K562 (cell line): ENCODE results near the gene OR11A1. TPM values are rescaled to one million over a fixed set of nuclear protein-coding genes. Genes with fewer than 3 reads are reported as not detected.

Experiments
- ATAC-seq: fragments of 200-7000 bp; cut with Tn5 transposase; 3 replicates; pipeline ENCODE4 v1.9.1; 2020; ENCODE audit warnings: moderate library complexity
- BruUV-seq: library from RNA; stranded (reverse); fragments of 400-500 nt; replicated peaks from 2 replicates; lab custom pipeline; 2021; lab: Mats Ljungman, UMichigan
- CTCF ChIA-PET: fragments of 300-600 bp; formaldehyde crosslinking; extraction: SDS; loops from one replicate; lab custom pipeline; 2021; ENCODE audit warnings: low intra/inter-chr PET ratio; lab: Yijun Ruan, JAX
- POLR2A ChIA-PET: fragments of 300-600, 350-650 bp; sonication (Branson Sonifier 250); formaldehyde crosslinking; extraction: SDS; loops from one replicate; lab custom pipeline; 2021; ENCODE audit warnings: antibody characterized with exemption, inconsistent platforms; lab: Yijun Ruan, JAX
- DNase-seq, 4 experiments: peaks; one replicate each; pipeline versions ENCODE4 v3.0.0 to v3.0.0-alpha.2; 2011 to 2018; ENCODE audit warnings: low spot score in 3 of 4, mixed read lengths in 3 of 4; ENCODE audit errors: extremely low read depth in 1 of 4
- FAIRE-seq: peaks from 2 replicates; lab custom pipeline; 2011; peaks lifted over from hg19 to GRCh38; lab: Jason Lieb, UNC
- H2AFZ ChIP-seq: 2 replicates; pipeline ENCODE4 v1.6.0; 2011; ENCODE audit warnings: low read depth, low read length, control low read depth, inconsistent platforms
- H3K27ac ChIP-seq: fragments of 200-600 bp; 3 replicates; pipeline ENCODE4 v1.8.0; 2011; ENCODE audit warnings: low read depth, mild to moderate bottlenecking, control low read depth, inconsistent platforms, low read length, moderate library complexity, mixed read lengths; ENCODE audit errors: extremely low read depth
- H3K27me3 ChIP-seq, 2 experiments: fragments of 300-600 bp in 1 of 2; 2 replicates in 1 of 2; 3 replicates in 1 of 2; pipeline versions ENCODE4 v1.6.0 to v1.8.0; 2011; ENCODE audit warnings: inconsistent platforms in 2 of 2, low read length in 2 of 2, mild to moderate bottlenecking in 1 of 2, mixed read lengths in 1 of 2, moderate library complexity in 1 of 2; ENCODE audit not compliant: control insufficient read depth in 2 of 2, insufficient read depth in 2 of 2
- H3K36me3 ChIP-seq: fragments of 300-600 bp; 3 replicates; pipeline ENCODE4 v1.8.0; 2011; ENCODE audit warnings: mild to moderate bottlenecking, low read length, inconsistent platforms; ENCODE audit not compliant: control insufficient read depth, insufficient read depth
- H3K4me1 ChIP-seq, 2 experiments: fragments of 200-600 bp in 1 of 2; replicated peaks in 1 of 2; 2 replicates in 1 of 2; 3 replicates in 1 of 2; pipeline versions ENCODE4 v1.5.1 to v1.8.0; 2011; ENCODE audit warnings: inconsistent platforms in 2 of 2, low read length in 2 of 2, mild to moderate bottlenecking in 1 of 2, mixed read lengths in 1 of 2, moderate library complexity in 1 of 2; ENCODE audit not compliant: control insufficient read depth in 2 of 2, insufficient read depth in 2 of 2
- H3K4me2 ChIP-seq: 2 replicates; pipeline ENCODE4 v1.6.1; 2011; ENCODE audit warnings: low read length, control low read depth, inconsistent platforms, mixed read lengths; ENCODE audit not compliant: insufficient read depth
- H3K4me3 ChIP-seq: fragments of 200-600 bp; sonication (generic), shearing (Covaris generic); 2 replicates; pipeline ENCODE4 v1.5.1; 2016; ENCODE audit warnings: control low read depth, inconsistent platforms
- H3K79me2 ChIP-seq: fragments of 200-600 bp; 3 replicates; pipeline ENCODE4 v1.8.0; 2011; ENCODE audit warnings: low read length, inconsistent platforms; ENCODE audit not compliant: control insufficient read depth, insufficient read depth
- H3K9ac ChIP-seq, 2 experiments: 2 replicates each; pipeline versions ENCODE4 v1.6.0 to v1.6.1; 2011; ENCODE audit warnings: low read depth in 2 of 2, low read length in 2 of 2, control low read depth in 1 of 2, inconsistent platforms in 1 of 2, mild to moderate bottlenecking in 1 of 2, mixed read lengths in 1 of 2; ENCODE audit not compliant: insufficient read depth in 1 of 2
- H3K9me1 ChIP-seq: one replicate; pipeline ENCODE4 v1.6.0; 2011; ENCODE audit warnings: inconsistent platforms, mild to moderate bottlenecking, low read length, moderate library complexity; ENCODE audit not compliant: control insufficient read depth, insufficient read depth
- H3K9me3 ChIP-seq: replicated peaks from 2 replicates; pipeline ENCODE4 v1.5.1; 2011; ENCODE audit warnings: low read depth, low read length, inconsistent platforms; ENCODE audit not compliant: control insufficient read depth, insufficient read depth
- H4K20me1 ChIP-seq: replicated peaks from 2 replicates; pipeline ENCODE4 v1.6.1; 2011; ENCODE audit warnings: low read length, inconsistent platforms, mixed read lengths; ENCODE audit not compliant: control insufficient read depth, insufficient read depth
- CEBPG ChIP-seq, 3 experiments: fragments of 200-800 bp in 1 of 3; sonication (Bioruptor generic) in 1 of 3; sonication (generic) in 1 of 3; formaldehyde crosslinking in 1 of 3; IDR thresholded peaks in 2 of 3; conservative IDR thresholded peaks in 1 of 3; 2 replicates each; pipeline versions ENCODE4 v1.6.1 to v1.8.0; 2016 to 2022; ENCODE audit warnings: missing compliant biosample characterization in 2 of 3, missing genetic modification characterization in 2 of 3, mild to moderate bottlenecking in 1 of 3, missing genetic modification reagents in 1 of 3
- CHD2 ChIP-seq: IDR thresholded peaks from 2 replicates; pipeline ENCODE4 v1.6.1; 2011; ENCODE audit warnings: low read depth, low read length
- SMAD4 ChIP-seq: fragments of 250-450 bp; sonication (Bioruptor Pico); conservative IDR thresholded peaks from 2 replicates; pipeline ENCODE4 v1.8.0; 2021; ENCODE audit warnings: inconsistent platforms, mild to moderate bottlenecking, moderate library complexity
- ZNF316 ChIP-seq: fragments of 450-650 bp; IDR thresholded peaks from 2 replicates; pipeline ENCODE4 v1.6.1; 2016
- WGBS: fragments of 100-300 bp; shearing (Covaris generic); methylation state at CpG from one replicate; pipeline ENCODE4 v1.1.6; 2016; ENCODE audit warnings: low coverage, mixed read lengths; ENCODE audit not compliant: insufficient coverage; ENCODE audit errors: missing lambda C conversion rate; 5-methylcytosine and 5-hydroxymethylcytosine counted together
- in situ Hi-C: fragments of 300-500 bp; cut with MboI; formaldehyde crosslinking; loops from 4 replicates; pipeline ENCODE4 v1.15.0; 2018; ENCODE audit warnings: inconsistent platforms, mixed read lengths
- intact Hi-C: fragments of 100-400 bp; cut with micrococcal nuclease; formaldehyde crosslinking; loops from 2 replicates; pipeline ENCODE4 v1.14.2; 2022
- polyA plus RNA-seq, 8 experiments: library from polyadenylated mRNA; depleted of rRNA in 4 of 8; stranded (reverse) in 5 of 8; unstranded in 3 of 8; fragments of >200 nt; fragmentation: Nextera tagmentation in 2 of 8; fragmentation: Illumina TruSeq in 1 of 8; extraction: Ambion mirVana in 2 of 8; extraction: Trizol in 1 of 8; gene quantifications; 2 replicates each; pipeline versions ENCODE4 v1.2.1 to v1.2.3, GENCODE V29; 2011 to 2014; ENCODE audit warnings: inconsistent platforms in 1 of 8, missing spikeins in 1 of 8
- total RNA-seq, 7 experiments: library from RNA; depleted of rRNA in 6 of 7; stranded (reverse); fragments of >200 nt in 6 of 7; fragmentation: Illumina TruSeq in 2 of 7; extraction: Trizol in 2 of 7; gene quantifications; 2 replicates each; pipeline versions ENCODE4 v1.2.1 to v1.2.3, GENCODE V29; 2011 to 2021; ENCODE audit warnings: low replicate concordance in 1 of 7
- TF ChIP-seq, protein P1 (sequence below), 2 experiments: fragments of 450-650 bp; conservative IDR thresholded peaks; 2 replicates each; pipeline ENCODE4 v1.6.1; 2017; ENCODE audit warnings: mild to moderate bottlenecking in 2 of 2, moderate library complexity in 2 of 2
- TF ChIP-seq, protein P2 (sequence below): fragments of 450-650 bp; IDR thresholded peaks from one replicate; pipeline ENCODE4 v1.6.1; 2018; ENCODE audit warnings: mild to moderate bottlenecking, moderate library complexity; ENCODE audit not compliant: partially characterized antibody
- TF ChIP-seq, protein P3 (sequence below): sonication (generic); IDR thresholded peaks from 2 replicates; pipeline ENCODE4 v1.6.1; 2016

Gene OR11A1
- total and polyA plus RNA-seq, 9 of the 15 experiments (the other 6 are each of a cell fraction or from before 2014, with no cell fraction given) = not detected

DNA sequence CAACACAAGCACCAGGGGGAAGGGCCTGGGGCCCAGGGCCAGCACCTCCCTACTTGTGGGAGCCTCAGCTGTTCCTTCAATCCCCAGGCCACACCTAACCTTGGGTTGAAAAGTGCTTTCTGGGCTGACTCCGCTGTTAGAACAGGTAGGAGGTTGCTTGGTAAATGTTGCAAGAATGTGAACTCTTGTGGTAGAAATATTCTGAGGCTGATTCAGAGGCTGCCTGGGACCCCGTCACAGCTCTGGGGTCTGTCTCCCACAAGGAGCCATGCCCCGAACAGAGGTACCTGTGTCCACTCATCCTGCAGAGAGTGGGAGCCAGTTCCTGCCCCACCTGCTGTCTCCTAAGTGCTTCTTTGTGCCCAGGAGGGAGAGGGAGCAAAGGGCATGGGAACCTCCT is 45.3 kb upstream of the OR11A1 start (continued):
- TF ChIP-seq ZNF316 (no peak), SMAD4 (no peak), CHD2 (no peak)
- TF ChIP-seq, protein P1, sequence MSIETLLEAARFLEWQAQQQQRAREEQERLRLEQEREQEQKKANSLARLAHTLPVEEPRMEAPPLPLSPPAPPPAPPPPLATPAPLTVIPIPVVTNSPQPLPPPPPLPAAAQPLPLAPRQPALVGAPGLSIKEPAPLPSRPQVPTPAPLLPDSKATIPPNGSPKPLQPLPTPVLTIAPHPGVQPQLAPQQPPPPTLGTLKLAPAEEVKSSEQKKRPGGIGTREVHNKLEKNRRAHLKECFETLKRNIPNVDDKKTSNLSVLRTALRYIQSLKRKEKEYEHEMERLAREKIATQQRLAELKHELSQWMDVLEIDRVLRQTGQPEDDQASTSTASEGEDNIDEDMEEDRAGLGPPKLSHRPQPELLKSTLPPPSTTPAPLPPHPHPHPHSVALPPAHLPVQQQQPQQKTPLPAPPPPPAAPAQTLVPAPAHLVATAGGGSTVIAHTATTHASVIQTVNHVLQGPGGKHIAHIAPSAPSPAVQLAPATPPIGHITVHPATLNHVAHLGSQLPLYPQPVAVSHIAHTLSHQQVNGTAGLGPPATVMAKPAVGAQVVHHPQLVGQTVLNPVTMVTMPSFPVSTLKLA (conservative IDR thresholded peaks at IDR 0.05) = no peak

DNA sequence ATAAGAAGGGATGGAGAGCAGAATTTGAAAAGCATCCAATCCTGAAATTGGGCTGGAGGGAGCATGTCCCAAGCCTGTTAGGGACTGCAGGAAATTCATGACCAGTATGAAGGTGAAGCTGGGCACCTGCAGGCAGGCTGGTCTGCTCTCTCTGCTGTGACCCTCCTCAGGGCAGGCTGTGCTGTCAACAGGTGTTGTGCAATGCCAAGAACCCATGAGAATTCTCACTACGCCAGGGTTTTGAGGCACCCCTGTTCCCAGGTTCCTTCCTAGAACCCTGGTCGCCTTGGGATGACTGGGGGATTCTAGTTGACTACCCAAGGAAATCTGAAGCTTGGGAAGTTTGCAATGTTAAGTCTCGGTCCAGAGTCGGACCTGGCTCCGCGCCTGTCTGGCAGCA is 44.2 kb upstream of the OR11A1 start:
- Histone ChIP-seq H3K79me2 (no peaks in the 10 kb centered on the region), H3K9me3 (no peaks in the 10 kb centered on the region), H2AFZ (no peak overlapping the region), H3K27me3 (peaks cover 5 to 41% of the 10 kb centered on the region in 2 experiments; a peak in 2 of 5 replicates), H3K9ac (no peak overlapping the region), H3K4me2 (no peak overlapping the region), H3K4me3 (no peak overlapping the region), H3K4me1 (no peaks in the 10 kb centered on the region; a peak in 1 of 5 replicates), H3K9me1 (no peaks in the 10 kb centered on the region), H3K27ac (no peak overlapping the region), H4K20me1 (0 out of 2 replicates have a peak, but pooled peaks cover 2% of the 10 kb centered on the region), H3K36me3 (no peaks in the 10 kb centered on the region)
- TF ChIP-seq, protein P2, sequence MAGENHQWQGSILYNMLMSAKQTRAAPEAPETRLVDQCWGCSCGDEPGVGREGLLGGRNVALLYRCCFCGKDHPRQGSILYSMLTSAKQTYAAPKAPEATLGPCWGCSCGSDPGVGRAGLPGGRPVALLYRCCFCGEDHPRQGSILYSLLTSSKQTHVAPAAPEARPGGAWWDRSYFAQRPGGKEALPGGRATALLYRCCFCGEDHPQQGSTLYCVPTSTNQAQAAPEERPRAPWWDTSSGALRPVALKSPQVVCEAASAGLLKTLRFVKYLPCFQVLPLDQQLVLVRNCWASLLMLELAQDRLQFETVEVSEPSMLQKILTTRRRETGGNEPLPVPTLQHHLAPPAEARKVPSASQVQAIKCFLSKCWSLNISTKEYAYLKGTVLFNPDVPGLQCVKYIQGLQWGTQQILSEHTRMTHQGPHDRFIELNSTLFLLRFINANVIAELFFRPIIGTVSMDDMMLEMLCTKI = no peak
- TF ChIP-seq CEBPG (CRISPR knock-in tag; IDR thresholded peaks at IDR 0.05) (no peak), CEBPG (tag; conservative IDR thresholded peaks at IDR 0.05 in 1 of 2, IDR thresholded peaks at IDR 0.05 in 1 of 2) (0 out of 4 replicates have a peak, but pooled peaks of 1 of the 2 experiments have one; percentile 10)
- TF ChIP-seq, protein P3, sequence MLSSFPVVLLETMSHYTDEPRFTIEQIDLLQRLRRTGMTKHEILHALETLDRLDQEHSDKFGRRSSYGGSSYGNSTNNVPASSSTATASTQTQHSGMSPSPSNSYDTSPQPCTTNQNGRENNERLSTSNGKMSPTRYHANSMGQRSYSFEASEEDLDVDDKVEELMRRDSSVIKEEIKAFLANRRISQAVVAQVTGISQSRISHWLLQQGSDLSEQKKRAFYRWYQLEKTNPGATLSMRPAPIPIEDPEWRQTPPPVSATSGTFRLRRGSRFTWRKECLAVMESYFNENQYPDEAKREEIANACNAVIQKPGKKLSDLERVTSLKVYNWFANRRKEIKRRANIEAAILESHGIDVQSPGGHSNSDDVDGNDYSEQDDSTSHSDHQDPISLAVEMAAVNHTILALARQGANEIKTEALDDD = no peak
- POLR2A ChIA-PET = interaction anchor here (0.6 kb wide), 1 partner anchor 14 kb away, joined by 3 read pairs; no protein-coding TSS in a partner anchor
- WGBS = 6% methylated on average over 6 of the region's 6 CpGs
- DNase-seq (no peak), FAIRE-seq (no peak), ATAC-seq (no peak)
- in situ Hi-C loops = no loop called here
- no TSS peak for BruUV-seq
- intact Hi-C loops = no loop called here
- CTCF ChIA-PET = no interaction called here
